WERI-Rb-1 (cell line): ENCODE results near the gene DLX1.

Experiments used
- DNase-seq: peaks from one replicate; pipeline ENCODE4 v3.0.0-alpha.2; 2020
- H3K27ac ChIP-seq: fragments of 250-450 bp; sonication (Bioruptor Pico); 2 replicates; pipeline ENCODE4 v1.5.1; 2020; ENCODE audit warnings: mild to moderate bottlenecking, moderate library complexity
- H3K27me3 ChIP-seq: fragments of 250-450 bp; sonication (Bioruptor Pico); 2 replicates; pipeline ENCODE4 v1.5.1; 2021; ENCODE audit warnings: mild to moderate bottlenecking, low read depth, moderate library complexity; ENCODE audit not compliant: insufficient read depth, severe bottlenecking
- H3K36me3 ChIP-seq: fragments of 250-450 bp; sonication (Bioruptor Pico); 2 replicates; pipeline ENCODE4 v1.5.1; 2020; ENCODE audit warnings: mild to moderate bottlenecking, moderate library complexity
- H3K4me3 ChIP-seq: 2 replicates; pipeline ENCODE4 v1.5.1; 2011; ENCODE audit warnings: low read depth, mild to moderate bottlenecking, control low read depth, low read length
- H3K9me3 ChIP-seq: fragments of 250-450 bp; sonication (Bioruptor Pico); 2 replicates; pipeline ENCODE4 v1.5.1; 2021; ENCODE audit warnings: mild to moderate bottlenecking, moderate library complexity; ENCODE audit not compliant: severe bottlenecking
- TF ChIP-seq, protein P1 (sequence below): IDR thresholded peaks from 2 replicates; pipeline ENCODE4 v1.5.1; 2011; ENCODE audit warnings: low read depth, mild to moderate bottlenecking, control low read depth, inconsistent platforms, low read length

The DLX1 gene

DNA sequence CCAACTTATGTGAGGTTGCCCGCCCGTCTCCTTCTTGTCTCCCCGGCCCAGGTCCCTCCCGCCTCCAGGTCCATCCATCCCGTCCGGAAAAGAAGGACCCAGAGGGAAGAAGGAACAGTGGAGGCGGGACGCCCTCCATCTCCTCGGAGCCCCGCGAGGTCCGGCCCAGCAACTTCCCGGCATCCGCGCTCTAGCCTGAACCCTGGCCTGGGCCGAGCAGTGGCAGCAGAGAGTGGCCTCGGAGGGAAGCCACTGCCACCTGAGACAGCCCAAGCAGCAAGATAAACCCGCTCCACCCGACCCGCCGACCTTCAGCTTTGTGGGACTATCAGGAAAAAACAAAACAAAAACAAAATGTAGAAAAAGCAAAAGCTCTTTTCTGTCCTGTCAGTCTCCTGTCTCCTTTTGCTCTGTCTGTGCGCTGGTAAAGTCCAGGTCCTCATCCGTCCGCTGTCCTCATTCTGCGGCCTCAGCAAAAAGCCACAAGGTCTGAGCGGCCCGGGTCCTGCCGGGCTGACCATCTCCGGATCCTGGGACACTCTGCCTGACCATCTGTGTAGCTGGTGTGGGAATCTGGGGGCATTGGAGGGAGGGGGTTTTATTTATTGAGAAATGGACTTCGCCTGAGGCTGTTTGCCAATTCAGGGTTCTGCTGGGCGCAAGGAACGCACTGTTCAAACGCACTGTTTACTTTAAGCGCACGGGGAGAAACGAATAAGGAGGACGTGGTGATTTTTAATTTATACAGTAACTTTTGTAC lies 3.1 kb downstream of the DLX1 start:
- no peak for DNase-seq
- Histone ChIP-seq H3K27me3 (peaks cover 77% of the 10 kb centered on the region), H3K9me3 (peaks cover 7% of the 10 kb centered on the region), H3K27ac (no peak overlapping the region), H3K4me3 (no peak overlapping the region), H3K36me3 (no peaks in the 10 kb centered on the region)
- TF ChIP-seq, protein P1, sequence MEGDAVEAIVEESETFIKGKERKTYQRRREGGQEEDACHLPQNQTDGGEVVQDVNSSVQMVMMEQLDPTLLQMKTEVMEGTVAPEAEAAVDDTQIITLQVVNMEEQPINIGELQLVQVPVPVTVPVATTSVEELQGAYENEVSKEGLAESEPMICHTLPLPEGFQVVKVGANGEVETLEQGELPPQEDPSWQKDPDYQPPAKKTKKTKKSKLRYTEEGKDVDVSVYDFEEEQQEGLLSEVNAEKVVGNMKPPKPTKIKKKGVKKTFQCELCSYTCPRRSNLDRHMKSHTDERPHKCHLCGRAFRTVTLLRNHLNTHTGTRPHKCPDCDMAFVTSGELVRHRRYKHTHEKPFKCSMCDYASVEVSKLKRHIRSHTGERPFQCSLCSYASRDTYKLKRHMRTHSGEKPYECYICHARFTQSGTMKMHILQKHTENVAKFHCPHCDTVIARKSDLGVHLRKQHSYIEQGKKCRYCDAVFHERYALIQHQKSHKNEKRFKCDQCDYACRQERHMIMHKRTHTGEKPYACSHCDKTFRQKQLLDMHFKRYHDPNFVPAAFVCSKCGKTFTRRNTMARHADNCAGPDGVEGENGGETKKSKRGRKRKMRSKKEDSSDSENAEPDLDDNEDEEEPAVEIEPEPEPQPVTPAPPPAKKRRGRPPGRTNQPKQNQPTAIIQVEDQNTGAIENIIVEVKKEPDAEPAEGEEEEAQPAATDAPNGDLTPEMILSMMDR, result no peak

GRCh38 chr2:172089005-172089504 lies 3.7 kb downstream of the DLX1 start:
- Histone ChIP-seq H3K27ac (no peak overlapping the region), H3K36me3 (no peaks in the 10 kb centered on the region), H3K9me3 (peaks cover 7% of the 10 kb centered on the region), H3K4me3 (no peak overlapping the region), H3K27me3 (peaks cover 77% of the 10 kb centered on the region)
- TF ChIP-seq, protein P1, result no peak
- no peak for DNase-seq

DNA sequence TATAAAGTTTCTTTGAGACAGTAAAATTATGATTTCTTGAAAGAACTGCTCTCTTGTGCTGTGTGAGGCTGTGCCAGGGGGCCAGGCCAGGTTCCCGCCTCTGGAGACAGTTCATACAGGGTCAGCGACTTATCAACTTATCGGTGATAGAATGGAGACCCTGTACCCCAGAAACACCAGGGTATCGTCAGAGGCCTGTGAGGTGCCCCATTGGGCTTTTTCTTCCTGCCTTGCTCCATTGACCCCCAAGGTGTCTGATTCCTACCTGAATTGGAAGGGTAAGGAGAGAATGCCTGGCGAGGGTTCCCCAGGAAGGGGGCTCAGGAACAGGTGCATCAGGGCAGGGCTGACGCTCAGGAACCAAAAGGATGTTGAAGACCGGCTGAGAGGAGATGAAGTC lies 4.3 kb downstream of the DLX1 start:
- peaks cover 7% of the 10 kb centered on the region for H3K9me3 ChIP-seq
- TF ChIP-seq, protein P1, result no peak
- no peak overlapping the region for H3K4me3 ChIP-seq
- no peak for DNase-seq
- H3K27me3 ChIP-seq, result peaks cover 77% of the 10 kb centered on the region
- no peak overlapping the region for H3K27ac ChIP-seq
- H3K36me3 ChIP-seq, result no peaks in the 10 kb centered on the region

DNA sequence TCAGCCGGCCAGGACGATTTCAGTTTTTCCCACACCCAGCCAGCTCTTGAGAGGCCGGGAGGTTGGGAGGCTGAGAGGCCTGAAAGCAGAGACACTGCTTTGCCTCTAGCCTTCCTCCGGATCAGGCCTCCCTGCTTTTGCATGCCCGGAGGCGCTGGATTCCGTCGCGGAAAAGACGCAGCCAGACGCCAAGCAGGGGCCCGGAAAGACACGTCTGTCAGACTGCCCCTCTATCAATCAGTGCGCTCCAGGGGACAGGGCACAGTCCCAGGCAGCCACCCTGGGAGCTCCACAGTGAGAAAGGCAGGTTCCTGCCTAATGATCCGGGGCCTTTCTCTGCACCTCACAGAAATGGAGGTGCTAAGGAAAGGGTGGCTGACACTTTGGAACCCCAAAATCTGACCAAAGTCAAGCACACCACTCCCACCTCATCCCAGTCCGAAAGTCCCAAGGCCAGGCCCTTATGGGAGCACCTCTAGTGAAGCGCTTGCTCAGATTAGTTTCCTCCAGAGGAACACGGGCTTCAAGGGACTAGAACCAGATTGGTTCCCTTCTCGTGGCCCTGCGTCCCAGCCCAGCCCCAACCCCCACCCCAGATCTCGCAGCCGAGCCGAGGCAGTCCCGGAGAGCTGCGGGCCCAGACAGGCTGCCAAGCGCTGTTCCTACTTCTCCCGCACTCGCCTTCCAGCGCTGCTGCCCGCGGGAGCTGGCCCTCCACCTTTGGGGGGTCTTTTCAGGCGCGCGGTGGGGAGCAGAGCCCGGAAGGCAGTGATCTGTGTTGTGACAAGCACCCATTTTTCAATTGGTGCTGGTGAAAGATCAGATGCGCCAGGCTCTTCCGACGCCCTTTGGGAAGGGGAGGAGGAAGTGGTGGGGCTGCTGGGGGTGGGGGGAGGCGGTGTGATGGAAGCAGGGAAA lies 5.0 kb downstream of the DLX1 start:
- peaks cover 82% of the 10 kb centered on the region for H3K27me3 ChIP-seq
- H3K9me3 ChIP-seq, result peaks cover 7% of the 10 kb centered on the region
- no peak overlapping the region for H3K27ac ChIP-seq
- DNase-seq, result no peak
- TF ChIP-seq, protein P1, result no peak
- H3K36me3 ChIP-seq, result no peaks in the 10 kb centered on the region
- H3K4me3 ChIP-seq, result no peak overlapping the region

GRCh38 chr2:172091000-172091641 lies 5.8 kb downstream of the DLX1 start:
- H3K4me3 ChIP-seq, result no peak overlapping the region
- peaks cover 7% of the 10 kb centered on the region for H3K9me3 ChIP-seq
- no peak for DNase-seq
- TF ChIP-seq, protein P1, result no peak
- no peak overlapping the region for H3K27ac ChIP-seq
- H3K36me3 ChIP-seq, result no peaks in the 10 kb centered on the region
- peaks cover 82% of the 10 kb centered on the region for H3K27me3 ChIP-seq
